Endothelial cell of umbilical vein (primary cell): Measurements from ENCODE around the gene AFDN. TPM values are rescaled to one million over a fixed set of nuclear protein-coding genes. Genes with fewer than 3 reads are reported as not detected.

ENCODE experiments used
- BruUV-seq: library from RNA; stranded (reverse); fragments of 400-500 nt; replicated peaks from 2 replicates; lab custom pipeline; 2021; lab: Mats Ljungman, UMichigan
- CTCF ChIA-PET: fragments of 300-600, 350-600 bp; sonication (Branson Sonifier 250); formaldehyde crosslinking; loops from one replicate; lab custom pipeline; 2021; ENCODE audit warnings: antibody characterized with exemption, inconsistent platforms; lab: Charles Lee
- POLR2A ChIA-PET: fragments of 300-600, 350-600 bp; sonication (Branson Sonifier 250); formaldehyde crosslinking; loops from one replicate; lab custom pipeline; 2021; ENCODE audit warnings: antibody characterized with exemption, inconsistent platforms; lab: Charles Lee
- DNase-seq: peaks from one replicate; pipeline ENCODE4 v3.0.0-alpha.2; 2011; ENCODE audit warnings: low read depth, low spot score
- FAIRE-seq: peaks from 2 replicates; lab custom pipeline; 2011; peaks lifted over from hg19 to GRCh38; lab: Jason Lieb, UNC
- H2AFZ ChIP-seq: 2 replicates; pipeline ENCODE4 v1.6.0; 2012; ENCODE audit warnings: low read depth, low read length, control low read depth, inconsistent platforms
- H3K27ac ChIP-seq: 2 replicates; pipeline ENCODE4 v1.5.1; 2011; ENCODE audit warnings: low read depth, mild to moderate bottlenecking, control low read depth, low read length, moderate library complexity; ENCODE audit not compliant: insufficient read depth
- H3K27me3 ChIP-seq, 2 experiments: 2 replicates each; pipeline versions ENCODE4 v1.6.0 to v1.6.1; 2011; ENCODE audit warnings: low read length in 2 of 2, mixed read lengths in 1 of 2; ENCODE audit not compliant: control insufficient read depth in 2 of 2, insufficient read depth in 2 of 2
- H3K36me3 ChIP-seq, 2 experiments: 2 replicates in 1 of 2; 3 replicates in 1 of 2; pipeline ENCODE4 v1.5.1; 2011; ENCODE audit warnings: low read length in 2 of 2, mild to moderate bottlenecking in 1 of 2, moderate library complexity in 1 of 2; ENCODE audit not compliant: control insufficient read depth in 2 of 2, insufficient read depth in 2 of 2; ENCODE audit errors: extremely low read depth in 1 of 2
- H3K4me1 ChIP-seq: 3 replicates; pipeline ENCODE4 v1.5.1; 2011; ENCODE audit warnings: mild to moderate bottlenecking, low read length; ENCODE audit not compliant: control insufficient read depth, insufficient read depth; ENCODE audit errors: extremely low read depth
- H3K4me2 ChIP-seq: 2 replicates; pipeline ENCODE4 v1.6.1; 2011; ENCODE audit warnings: low read length, control low read depth, mixed read lengths; ENCODE audit not compliant: insufficient read depth
- H3K4me3 ChIP-seq, 3 experiments: fragments of 200-600 bp in 1 of 3; sonication (generic), shearing (Covaris generic) in 1 of 3; replicated peaks in 1 of 3; 2 replicates each; pipeline ENCODE4 v1.5.1; 2011 to 2016; ENCODE audit warnings: control low read depth in 3 of 3, low read length in 3 of 3, mild to moderate bottlenecking in 2 of 3, inconsistent platforms in 1 of 3, low read depth in 1 of 3, moderate library complexity in 1 of 3; ENCODE audit not compliant: insufficient read depth in 1 of 3
- H3K79me2 ChIP-seq: 2 replicates; pipeline ENCODE4 v1.6.0; 2012; ENCODE audit warnings: low read length, inconsistent platforms; ENCODE audit not compliant: control insufficient read depth, insufficient read depth
- H3K9ac ChIP-seq: replicated peaks from 2 replicates; pipeline ENCODE3; 2011; ENCODE audit warnings: low read length, control low read depth; ENCODE audit not compliant: insufficient read depth; ENCODE audit errors: extremely low read depth
- H3K9me1 ChIP-seq: replicated peaks from 3 replicates; pipeline ENCODE4 v1.6.0; 2011; ENCODE audit warnings: mild to moderate bottlenecking, low read length; ENCODE audit not compliant: control insufficient read depth, insufficient read depth; ENCODE audit errors: extremely low read depth
- H3K9me3 ChIP-seq: replicated peaks from 2 replicates; pipeline ENCODE4 v1.5.1; 2012; ENCODE audit warnings: low read length, inconsistent platforms; ENCODE audit not compliant: control insufficient read depth, insufficient read depth
- H4K20me1 ChIP-seq: replicated peaks from 2 replicates; pipeline ENCODE3; 2011; ENCODE audit warnings: mild to moderate bottlenecking, low read length; ENCODE audit not compliant: control insufficient read depth, insufficient read depth; ENCODE audit errors: extremely low read depth
- EZH2 ChIP-seq: IDR thresholded peaks from 2 replicates; pipeline ENCODE4 v1.6.1; 2012; ENCODE audit warnings: borderline replicate concordance, low read depth, mild to moderate bottlenecking, moderate library complexity, low read length, inconsistent platforms; ENCODE audit not compliant: severe bottlenecking
- FOS ChIP-seq: IDR thresholded peaks from 2 replicates; pipeline ENCODE4 v1.6.1; 2011; ENCODE audit warnings: mild to moderate bottlenecking, low read length, moderate library complexity, borderline replicate concordance; ENCODE audit not compliant: insufficient read depth
- GATA2 ChIP-seq: IDR thresholded peaks from 2 replicates; pipeline ENCODE4 v1.7.0; 2011; ENCODE audit warnings: low read depth, mild to moderate bottlenecking, moderate library complexity, mixed read lengths, low read length; ENCODE audit not compliant: insufficient read length, insufficient read depth
- JUN ChIP-seq: IDR thresholded peaks from 2 replicates; pipeline ENCODE4 v1.6.1; 2011; ENCODE audit warnings: borderline replicate concordance, low read depth; ENCODE audit not compliant: insufficient read length, insufficient read depth
- MAX ChIP-seq: IDR thresholded peaks from 2 replicates; pipeline ENCODE4 v1.6.1; 2011; ENCODE audit not compliant: insufficient read depth, insufficient read length
- MYC ChIP-seq: IDR thresholded peaks from one replicate; pipeline ENCODE4 v1.6.1; 2011; ENCODE audit warnings: mild to moderate bottlenecking, low read depth, low read length
- POLR2A ChIP-seq: IDR thresholded peaks from 2 replicates; pipeline ENCODE4 v1.6.1; 2012; ENCODE audit warnings: low read depth, mild to moderate bottlenecking, control low read depth, low read length
- POLR2AphosphoS5 ChIP-seq: IDR thresholded peaks from 2 replicates; pipeline ENCODE4 v1.6.1; 2012; ENCODE audit warnings: low read depth, mild to moderate bottlenecking, control low read depth, low read length, moderate library complexity; ENCODE audit not compliant: insufficient read depth
- dilution Hi-C: fragments of 300-500 bp; cut with MboI; formaldehyde crosslinking; loops from one replicate; pipeline ENCODE4 v1.15.0; 2019; ENCODE audit warnings: low sequenced_read_pairs; ENCODE audit not compliant: extremely low pct_ligation_motif_present
- intact Hi-C: fragments of 100-400 bp; cut with micrococcal nuclease; formaldehyde crosslinking; loops from one replicate; pipeline ENCODE4 v1.10.0; 2022
- polyA plus RNA-seq, 4 experiments: library from polyadenylated mRNA; depleted of rRNA in 3 of 4; stranded (reverse) in 3 of 4; unstranded in 1 of 4; fragments of >200 nt; gene quantifications; 2 replicates each; pipeline versions ENCODE4 v1.2.1 to v1.2.3, GENCODE V29; 2011 to 2012; ENCODE audit warnings: missing spikeins in 1 of 4
- total RNA-seq: library from RNA; stranded (reverse); gene quantifications from 2 replicates; pipeline ENCODE4 v1.2.3, GENCODE V29; 2021
- TF ChIP-seq, protein P1 (sequence below), 2 donors: IDR thresholded peaks; 1 replicate in 1 of 2; 2 replicates in 1 of 2; pipeline ENCODE4 v1.5.1; 2011; ENCODE audit warnings: low read length in 2 of 2, mild to moderate bottlenecking in 2 of 2, moderate library complexity in 2 of 2, control low read depth in 1 of 2, inconsistent platforms in 1 of 2, low read depth in 1 of 2; ENCODE audit not compliant: insufficient read depth in 1 of 2; ENCODE audit errors: extremely low read depth in 1 of 2

The AFDN gene
- total and polyA plus RNA-seq, 2 donors (not counting 3 experiments of a cell fraction or from before 2014, with no cell fraction given), result 31.0 to 134 TPM

- Histone ChIP-seq H4K20me1 (no peaks in the 10 kb centered on the region), H3K36me3 (no peaks in the 10 kb centered on the region), H3K4me2 (no peak overlapping the region), H3K9ac (no peak overlapping the region), H3K4me1 (peaks cover 27% of the 10 kb centered on the region), H3K4me3 (no peak overlapping the region), H3K27ac (no peak overlapping the region), H3K27me3 (no peaks in the 10 kb centered on the region), H3K9me3 (no peaks in the 10 kb centered on the region), H3K79me2 (no peaks in the 10 kb centered on the region), H3K9me1 (no peaks in the 10 kb centered on the region), H2AFZ (no peak overlapping the region)
- CTCF ChIA-PET, result no interaction called here
- dilution Hi-C loops (no loop called here), intact Hi-C loops (no loop called here)
- BruUV-seq, result no TSS peak
- TF ChIP-seq, protein P1, sequence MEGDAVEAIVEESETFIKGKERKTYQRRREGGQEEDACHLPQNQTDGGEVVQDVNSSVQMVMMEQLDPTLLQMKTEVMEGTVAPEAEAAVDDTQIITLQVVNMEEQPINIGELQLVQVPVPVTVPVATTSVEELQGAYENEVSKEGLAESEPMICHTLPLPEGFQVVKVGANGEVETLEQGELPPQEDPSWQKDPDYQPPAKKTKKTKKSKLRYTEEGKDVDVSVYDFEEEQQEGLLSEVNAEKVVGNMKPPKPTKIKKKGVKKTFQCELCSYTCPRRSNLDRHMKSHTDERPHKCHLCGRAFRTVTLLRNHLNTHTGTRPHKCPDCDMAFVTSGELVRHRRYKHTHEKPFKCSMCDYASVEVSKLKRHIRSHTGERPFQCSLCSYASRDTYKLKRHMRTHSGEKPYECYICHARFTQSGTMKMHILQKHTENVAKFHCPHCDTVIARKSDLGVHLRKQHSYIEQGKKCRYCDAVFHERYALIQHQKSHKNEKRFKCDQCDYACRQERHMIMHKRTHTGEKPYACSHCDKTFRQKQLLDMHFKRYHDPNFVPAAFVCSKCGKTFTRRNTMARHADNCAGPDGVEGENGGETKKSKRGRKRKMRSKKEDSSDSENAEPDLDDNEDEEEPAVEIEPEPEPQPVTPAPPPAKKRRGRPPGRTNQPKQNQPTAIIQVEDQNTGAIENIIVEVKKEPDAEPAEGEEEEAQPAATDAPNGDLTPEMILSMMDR (IDR thresholded peaks at IDR 0.05; ENCODE audit: extremely low read depth in 1 of 2, insufficient read depth in 1 of 2, low read depth in 1 of 2, low read length in 2 of 2), result no peak
- TF ChIP-seq MAX (no peak), POLR2A (no peak), JUN (no peak), POLR2AphosphoS5 (no peak), GATA2 (no peak), FOS (no peak), MYC (no peak), EZH2 (no peak)
- no peak for DNase-seq
- POLR2A ChIA-PET, result no interaction called here
- FAIRE-seq, result no peak
Observed at GRCh38 chr6:168004945-168005344, 178.2 kb downstream of the AFDN start.
